HEK293 (cell line): ENCODE results near the gene MCRIP1.

Experiments used
- BCL6B ChIP-seq: fragments of 450-650 bp; formaldehyde crosslinking; IDR thresholded peaks from 2 replicates; pipeline ENCODE4 v1.5.1; 2017; ENCODE audit warnings: missing biosample characterization, missing genetic modification characterization
- GLI4 ChIP-seq: fragments of 450-650 bp; formaldehyde crosslinking; IDR thresholded peaks from 2 replicates; pipeline ENCODE4 v1.5.1; 2016; ENCODE audit warnings: missing biosample characterization, missing genetic modification characterization
- IKZF3 ChIP-seq: fragments of 450-650 bp; IDR thresholded peaks from 2 replicates; pipeline ENCODE4 v1.5.0; 2018; ENCODE audit warnings: missing biosample characterization, mild to moderate bottlenecking, missing genetic modification characterization, moderate library complexity
- KLF1 ChIP-seq: fragments of 450-650 bp; formaldehyde crosslinking; IDR thresholded peaks from 2 replicates; pipeline ENCODE4 v1.5.1; 2016; ENCODE audit warnings: missing biosample characterization, missing genetic modification characterization
- KLF10 ChIP-seq: fragments of 450-650 bp; IDR thresholded peaks from 2 replicates; pipeline ENCODE4 v1.5.1; 2018; ENCODE audit warnings: missing biosample characterization, mild to moderate bottlenecking, missing genetic modification characterization
- MYNN ChIP-seq: fragments of 450-650 bp; formaldehyde crosslinking; IDR thresholded peaks from 2 replicates; pipeline ENCODE4 v1.5.1; 2016; ENCODE audit warnings: missing biosample characterization, missing genetic modification characterization, borderline replicate concordance
- OVOL3 ChIP-seq: fragments of 450-650 bp; formaldehyde crosslinking; IDR thresholded peaks from 2 replicates; pipeline ENCODE4 v1.5.1; 2016; ENCODE audit warnings: missing biosample characterization, missing genetic modification characterization
- RBAK ChIP-seq: fragments of 450-650 bp; formaldehyde crosslinking; IDR thresholded peaks from 2 replicates; pipeline ENCODE4 v1.5.1; 2016; ENCODE audit warnings: missing biosample characterization, missing genetic modification characterization
- SETDB1 ChIP-seq: IDR thresholded peaks from one replicate; pipeline ENCODE4 v1.6.1; 2017; ENCODE audit warnings: mild to moderate bottlenecking, low read length, moderate library complexity, mixed read lengths; ENCODE audit not compliant: insufficient read length
- SP2 ChIP-seq: fragments of 450-650 bp; formaldehyde crosslinking; IDR thresholded peaks from 2 replicates; pipeline ENCODE4 v1.5.1; 2016; ENCODE audit warnings: missing biosample characterization, missing genetic modification characterization
- ZBTB10 ChIP-seq: fragments of 450-650 bp; formaldehyde crosslinking; IDR thresholded peaks from 2 replicates; pipeline ENCODE4 v1.5.1; 2016; ENCODE audit warnings: missing biosample characterization, missing genetic modification characterization
- ZBTB20 ChIP-seq: fragments of 450-650 bp; formaldehyde crosslinking; IDR thresholded peaks from 2 replicates; pipeline ENCODE4 v1.5.1; 2016; ENCODE audit warnings: missing biosample characterization, missing genetic modification characterization
- ZFP37 ChIP-seq: fragments of 450-650 bp; formaldehyde crosslinking; IDR thresholded peaks from 2 replicates; pipeline ENCODE4 v1.5.1; 2016; ENCODE audit warnings: missing biosample characterization, missing genetic modification characterization
- ZNF155 ChIP-seq: fragments of 450-650 bp; formaldehyde crosslinking; IDR thresholded peaks from 2 replicates; pipeline ENCODE4 v1.5.1; 2016; ENCODE audit warnings: missing biosample characterization, missing genetic modification characterization
- ZNF174 ChIP-seq: fragments of 450-650 bp; formaldehyde crosslinking; IDR thresholded peaks from 2 replicates; pipeline ENCODE4 v1.5.0; 2017; ENCODE audit warnings: missing biosample characterization, mild to moderate bottlenecking, missing genetic modification characterization
- ZNF2 ChIP-seq: fragments of 450-650 bp; formaldehyde crosslinking; IDR thresholded peaks from 2 replicates; pipeline ENCODE4 v1.5.1; 2016; ENCODE audit warnings: missing biosample characterization, missing genetic modification characterization
- ZNF24 ChIP-seq: fragments of 450-650 bp; formaldehyde crosslinking; IDR thresholded peaks from 2 replicates; pipeline ENCODE4 v1.5.1; 2016; ENCODE audit warnings: missing biosample characterization, missing genetic modification characterization
- ZNF324 ChIP-seq: fragments of 450-650 bp; formaldehyde crosslinking; IDR thresholded peaks from 2 replicates; pipeline ENCODE4 v1.5.1; 2016; ENCODE audit warnings: missing biosample characterization, missing genetic modification characterization
- ZNF561 ChIP-seq: fragments of 450-650 bp; IDR thresholded peaks from 2 replicates; pipeline ENCODE4 v1.5.1; 2018; ENCODE audit warnings: missing biosample characterization, missing genetic modification characterization, borderline replicate concordance
- ZNF596 ChIP-seq: fragments of 450-650 bp; IDR thresholded peaks from 2 replicates; pipeline ENCODE4 v1.5.0; 2018; ENCODE audit warnings: missing biosample characterization, mild to moderate bottlenecking, missing genetic modification characterization, moderate library complexity
- ZNF747 ChIP-seq: fragments of 450-650 bp; formaldehyde crosslinking; IDR thresholded peaks from 2 replicates; pipeline ENCODE4 v1.5.1; 2016; ENCODE audit warnings: missing biosample characterization, missing genetic modification characterization
- ZNF76 ChIP-seq: fragments of 450-650 bp; formaldehyde crosslinking; IDR thresholded peaks from 2 replicates; pipeline ENCODE4; 2016; ENCODE audit warnings: low read depth, missing biosample characterization, missing genetic modification characterization, borderline replicate concordance
- ZXDB ChIP-seq: fragments of 450-650 bp; formaldehyde crosslinking; IDR thresholded peaks from 2 replicates; pipeline ENCODE4 v1.5.1; 2016; ENCODE audit warnings: missing biosample characterization, missing genetic modification characterization
- TF ChIP-seq, protein P1 (sequence below): fragments of 450-650 bp; formaldehyde crosslinking; IDR thresholded peaks from 2 replicates; pipeline ENCODE4 v1.5.1; 2016; ENCODE audit warnings: missing biosample characterization, missing genetic modification characterization, borderline replicate concordance
- TF ChIP-seq, protein P2 (sequence below): fragments of 450-650 bp; formaldehyde crosslinking; conservative IDR thresholded peaks from 2 replicates; pipeline ENCODE4 v1.5.1; 2016; ENCODE audit warnings: low read depth, missing biosample characterization, missing genetic modification characterization
- TF ChIP-seq, protein P3 (sequence below): fragments of 450-650 bp; formaldehyde crosslinking; IDR thresholded peaks from 2 replicates; pipeline ENCODE4 v1.5.1; 2016; ENCODE audit warnings: missing biosample characterization, missing genetic modification characterization

MCRIP1 gene

GRCh38 chr17:81860756-81861568 lies 27.9 kb upstream of the MCRIP1 start (continued):
- TF ChIP-seq BCL6B (tag by site-specific recombination) (no peak), ZNF324 (tag by site-specific recombination) (no peak; the same call in none of the 2 replicates), ZNF155 (tag by site-specific recombination) (no peak), IKZF3 (tag by site-specific recombination) (no peak), SETDB1 (no peak), ZBTB20 (peak; percentile 97), ZNF561 (tag by site-specific recombination) (peak; percentile 96), OVOL3 (tag by site-specific recombination) (no peak), ZBTB10 (tag by site-specific recombination) (0 out of 2 replicates have a peak, but pooled peaks have one; percentile 38), RBAK (tag by site-specific recombination) (no peak), SP2 (peak; percentile 98), ZNF596 (tag by site-specific recombination) (no peak), ZFP37 (tag by site-specific recombination) (no peak), ZNF747 (no peak), ZNF76 (peak; percentile 39), ZXDB (tag by site-specific recombination) (peak; percentile 96), GLI4 (tag by site-specific recombination) (no peak), ZNF24 (tag by site-specific recombination) (no peak), MYNN (tag by site-specific recombination) (no peak), KLF1 (tag by site-specific recombination) (peak; percentile 79), KLF10 (tag by site-specific recombination) (peak; percentile 65), ZNF174 (tag by site-specific recombination) (no peak), ZNF2 (tag by site-specific recombination) (no peak; the same call in 1 of the 2 replicates)
- TF ChIP-seq, protein P1, sequence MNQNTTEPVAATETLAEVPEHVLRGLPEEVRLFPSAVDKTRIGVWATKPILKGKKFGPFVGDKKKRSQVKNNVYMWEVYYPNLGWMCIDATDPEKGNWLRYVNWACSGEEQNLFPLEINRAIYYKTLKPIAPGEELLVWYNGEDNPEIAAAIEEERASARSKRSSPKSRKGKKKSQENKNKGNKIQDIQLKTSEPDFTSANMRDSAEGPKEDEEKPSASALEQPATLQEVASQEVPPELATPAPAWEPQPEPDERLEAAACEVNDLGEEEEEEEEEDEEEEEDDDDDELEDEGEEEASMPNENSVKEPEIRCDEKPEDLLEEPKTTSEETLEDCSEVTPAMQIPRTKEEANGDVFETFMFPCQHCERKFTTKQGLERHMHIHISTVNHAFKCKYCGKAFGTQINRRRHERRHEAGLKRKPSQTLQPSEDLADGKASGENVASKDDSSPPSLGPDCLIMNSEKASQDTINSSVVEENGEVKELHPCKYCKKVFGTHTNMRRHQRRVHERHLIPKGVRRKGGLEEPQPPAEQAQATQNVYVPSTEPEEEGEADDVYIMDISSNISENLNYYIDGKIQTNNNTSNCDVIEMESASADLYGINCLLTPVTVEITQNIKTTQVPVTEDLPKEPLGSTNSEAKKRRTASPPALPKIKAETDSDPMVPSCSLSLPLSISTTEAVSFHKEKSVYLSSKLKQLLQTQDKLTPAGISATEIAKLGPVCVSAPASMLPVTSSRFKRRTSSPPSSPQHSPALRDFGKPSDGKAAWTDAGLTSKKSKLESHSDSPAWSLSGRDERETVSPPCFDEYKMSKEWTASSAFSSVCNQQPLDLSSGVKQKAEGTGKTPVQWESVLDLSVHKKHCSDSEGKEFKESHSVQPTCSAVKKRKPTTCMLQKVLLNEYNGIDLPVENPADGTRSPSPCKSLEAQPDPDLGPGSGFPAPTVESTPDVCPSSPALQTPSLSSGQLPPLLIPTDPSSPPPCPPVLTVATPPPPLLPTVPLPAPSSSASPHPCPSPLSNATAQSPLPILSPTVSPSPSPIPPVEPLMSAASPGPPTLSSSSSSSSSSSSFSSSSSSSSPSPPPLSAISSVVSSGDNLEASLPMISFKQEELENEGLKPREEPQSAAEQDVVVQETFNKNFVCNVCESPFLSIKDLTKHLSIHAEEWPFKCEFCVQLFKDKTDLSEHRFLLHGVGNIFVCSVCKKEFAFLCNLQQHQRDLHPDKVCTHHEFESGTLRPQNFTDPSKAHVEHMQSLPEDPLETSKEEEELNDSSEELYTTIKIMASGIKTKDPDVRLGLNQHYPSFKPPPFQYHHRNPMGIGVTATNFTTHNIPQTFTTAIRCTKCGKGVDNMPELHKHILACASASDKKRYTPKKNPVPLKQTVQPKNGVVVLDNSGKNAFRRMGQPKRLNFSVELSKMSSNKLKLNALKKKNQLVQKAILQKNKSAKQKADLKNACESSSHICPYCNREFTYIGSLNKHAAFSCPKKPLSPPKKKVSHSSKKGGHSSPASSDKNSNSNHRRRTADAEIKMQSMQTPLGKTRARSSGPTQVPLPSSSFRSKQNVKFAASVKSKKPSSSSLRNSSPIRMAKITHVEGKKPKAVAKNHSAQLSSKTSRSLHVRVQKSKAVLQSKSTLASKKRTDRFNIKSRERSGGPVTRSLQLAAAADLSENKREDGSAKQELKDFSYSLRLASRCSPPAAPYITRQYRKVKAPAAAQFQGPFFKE (tag by site-specific recombination) = no peak
- TF ChIP-seq, protein P2, sequence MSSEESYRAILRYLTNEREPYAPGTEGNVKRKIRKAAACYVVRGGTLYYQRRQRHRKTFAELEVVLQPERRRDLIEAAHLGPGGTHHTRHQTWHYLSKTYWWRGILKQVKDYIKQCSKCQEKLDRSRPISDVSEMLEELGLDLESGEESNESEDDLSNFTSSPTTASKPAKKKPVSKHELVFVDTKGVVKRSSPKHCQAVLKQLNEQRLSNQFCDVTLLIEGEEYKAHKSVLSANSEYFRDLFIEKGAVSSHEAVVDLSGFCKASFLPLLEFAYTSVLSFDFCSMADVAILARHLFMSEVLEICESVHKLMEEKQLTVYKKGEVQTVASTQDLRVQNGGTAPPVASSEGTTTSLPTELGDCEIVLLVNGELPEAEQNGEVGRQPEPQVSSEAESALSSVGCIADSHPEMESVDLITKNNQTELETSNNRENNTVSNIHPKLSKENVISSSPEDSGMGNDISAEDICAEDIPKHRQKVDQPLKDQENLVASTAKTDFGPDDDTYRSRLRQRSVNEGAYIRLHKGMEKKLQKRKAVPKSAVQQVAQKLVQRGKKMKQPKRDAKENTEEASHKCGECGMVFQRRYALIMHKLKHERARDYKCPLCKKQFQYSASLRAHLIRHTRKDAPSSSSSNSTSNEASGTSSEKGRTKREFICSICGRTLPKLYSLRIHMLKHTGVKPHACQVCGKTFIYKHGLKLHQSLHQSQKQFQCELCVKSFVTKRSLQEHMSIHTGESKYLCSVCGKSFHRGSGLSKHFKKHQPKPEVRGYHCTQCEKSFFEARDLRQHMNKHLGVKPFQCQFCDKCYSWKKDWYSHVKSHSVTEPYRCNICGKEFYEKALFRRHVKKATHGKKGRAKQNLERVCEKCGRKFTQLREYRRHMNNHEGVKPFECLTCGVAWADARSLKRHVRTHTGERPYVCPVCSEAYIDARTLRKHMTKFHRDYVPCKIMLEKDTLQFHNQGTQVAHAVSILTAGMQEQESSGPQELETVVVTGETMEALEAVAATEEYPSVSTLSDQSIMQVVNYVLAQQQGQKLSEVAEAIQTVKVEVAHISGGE (tag by site-specific recombination) = peak; percentile 87
- TF ChIP-seq, protein P3, sequence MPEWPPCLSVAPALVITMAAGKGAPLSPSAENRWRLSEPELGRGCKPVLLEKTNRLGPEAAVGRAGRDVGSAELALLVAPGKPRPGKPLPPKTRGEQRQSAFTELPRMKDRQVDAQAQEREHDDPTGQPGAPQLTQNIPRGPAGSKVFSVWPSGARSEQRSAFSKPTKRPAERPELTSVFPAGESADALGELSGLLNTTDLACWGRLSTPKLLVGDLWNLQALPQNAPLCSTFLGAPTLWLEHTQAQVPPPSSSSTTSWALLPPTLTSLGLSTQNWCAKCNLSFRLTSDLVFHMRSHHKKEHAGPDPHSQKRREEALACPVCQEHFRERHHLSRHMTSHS (tag by site-specific recombination) = no peak
